ENCODE measurements around the gene ZNF248.

DNA sequence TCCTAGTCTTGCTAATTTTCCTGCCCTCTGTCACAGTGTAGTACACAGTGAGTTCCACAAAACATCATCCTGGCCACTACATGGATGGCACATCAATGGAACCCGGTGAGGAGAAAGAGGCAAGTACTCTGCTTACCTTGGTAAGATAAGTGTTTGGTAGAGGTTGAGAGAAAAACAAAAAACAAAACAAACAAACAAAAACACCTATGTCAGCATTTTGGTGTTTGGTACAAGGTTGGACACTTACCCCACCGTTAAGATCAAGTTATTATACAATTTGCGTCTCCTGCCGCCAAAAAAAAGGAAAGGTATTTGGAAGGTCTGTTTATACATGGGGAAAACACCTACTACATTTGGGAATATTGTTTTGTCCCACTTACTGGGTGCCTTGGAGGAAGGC, 72.7 kb downstream of the ZNF248 start:
- TF ChIP-seq, protein P1, sequence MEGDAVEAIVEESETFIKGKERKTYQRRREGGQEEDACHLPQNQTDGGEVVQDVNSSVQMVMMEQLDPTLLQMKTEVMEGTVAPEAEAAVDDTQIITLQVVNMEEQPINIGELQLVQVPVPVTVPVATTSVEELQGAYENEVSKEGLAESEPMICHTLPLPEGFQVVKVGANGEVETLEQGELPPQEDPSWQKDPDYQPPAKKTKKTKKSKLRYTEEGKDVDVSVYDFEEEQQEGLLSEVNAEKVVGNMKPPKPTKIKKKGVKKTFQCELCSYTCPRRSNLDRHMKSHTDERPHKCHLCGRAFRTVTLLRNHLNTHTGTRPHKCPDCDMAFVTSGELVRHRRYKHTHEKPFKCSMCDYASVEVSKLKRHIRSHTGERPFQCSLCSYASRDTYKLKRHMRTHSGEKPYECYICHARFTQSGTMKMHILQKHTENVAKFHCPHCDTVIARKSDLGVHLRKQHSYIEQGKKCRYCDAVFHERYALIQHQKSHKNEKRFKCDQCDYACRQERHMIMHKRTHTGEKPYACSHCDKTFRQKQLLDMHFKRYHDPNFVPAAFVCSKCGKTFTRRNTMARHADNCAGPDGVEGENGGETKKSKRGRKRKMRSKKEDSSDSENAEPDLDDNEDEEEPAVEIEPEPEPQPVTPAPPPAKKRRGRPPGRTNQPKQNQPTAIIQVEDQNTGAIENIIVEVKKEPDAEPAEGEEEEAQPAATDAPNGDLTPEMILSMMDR (IDR thresholded peaks at IDR 0.05; ENCODE audit: insufficient read depth, low read depth, low read length) = no peak
- no peak for TF ChIP-seq EZH2 (IDR thresholded peaks at IDR 0.05; ENCODE audit: insufficient read depth, low read length)

Data from astrocyte (in vitro differentiated cells and primary cell).